Peyer's patch (tissue), 4 donors: ENCODE data around the gene FRMPD4.

Experiments
- CTCF ChIP-seq, 6 experiments: fragments of 450-650 bp in 4 of 6; fragments of 200-600 bp in 2 of 6; sonication (generic) in 1 of 6; IDR thresholded peaks; one replicate each; pipeline ENCODE4 v1.5.1; 2017 to 2019; ENCODE audit warnings: antibody characterized with exemption in 6 of 6, mild to moderate bottlenecking in 3 of 6, moderate library complexity in 1 of 6
- POLR2A ChIP-seq, 2 donors: fragments of 450-650 bp; IDR thresholded peaks; one replicate each; pipeline ENCODE4 v1.5.1; 2017; ENCODE audit warnings: antibody characterized with exemption in 2 of 2, mild to moderate bottlenecking in 2 of 2, moderate library complexity in 2 of 2

GRCh38 chrX:12526306-12526705, 388.0 kb downstream of the FRMPD4 start:
- no peak for TF ChIP-seq POLR2A (IDR thresholded peaks at IDR 0.05)
- no peak for TF ChIP-seq CTCF (IDR thresholded peaks at IDR 0.05)
